Smooth muscle cell of the umbilical artery (primary cell): ENCODE results near the gene EIF3C. TPM values are rescaled to one million over a fixed set of nuclear protein-coding genes. Genes with fewer than 3 reads are reported as not detected.

Experiments
- total RNA-seq: library from RNA; depleted of rRNA; stranded (reverse); fragments of >200 nt; gene quantifications from 2 replicates; pipeline ENCODE4 v1.2.3, GENCODE V29; 2014

The EIF3C gene, protein sequence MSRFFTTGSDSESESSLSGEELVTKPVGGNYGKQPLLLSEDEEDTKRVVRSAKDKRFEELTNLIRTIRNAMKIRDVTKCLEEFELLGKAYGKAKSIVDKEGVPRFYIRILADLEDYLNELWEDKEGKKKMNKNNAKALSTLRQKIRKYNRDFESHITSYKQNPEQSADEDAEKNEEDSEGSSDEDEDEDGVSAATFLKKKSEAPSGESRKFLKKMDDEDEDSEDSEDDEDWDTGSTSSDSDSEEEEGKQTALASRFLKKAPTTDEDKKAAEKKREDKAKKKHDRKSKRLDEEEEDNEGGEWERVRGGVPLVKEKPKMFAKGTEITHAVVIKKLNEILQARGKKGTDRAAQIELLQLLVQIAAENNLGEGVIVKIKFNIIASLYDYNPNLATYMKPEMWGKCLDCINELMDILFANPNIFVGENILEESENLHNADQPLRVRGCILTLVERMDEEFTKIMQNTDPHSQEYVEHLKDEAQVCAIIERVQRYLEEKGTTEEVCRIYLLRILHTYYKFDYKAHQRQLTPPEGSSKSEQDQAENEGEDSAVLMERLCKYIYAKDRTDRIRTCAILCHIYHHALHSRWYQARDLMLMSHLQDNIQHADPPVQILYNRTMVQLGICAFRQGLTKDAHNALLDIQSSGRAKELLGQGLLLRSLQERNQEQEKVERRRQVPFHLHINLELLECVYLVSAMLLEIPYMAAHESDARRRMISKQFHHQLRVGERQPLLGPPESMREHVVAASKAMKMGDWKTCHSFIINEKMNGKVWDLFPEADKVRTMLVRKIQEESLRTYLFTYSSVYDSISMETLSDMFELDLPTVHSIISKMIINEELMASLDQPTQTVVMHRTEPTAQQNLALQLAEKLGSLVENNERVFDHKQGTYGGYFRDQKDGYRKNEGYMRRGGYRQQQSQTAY
- 50.2 and 144 TPM in 2 replicates for total RNA-seq

DNA sequence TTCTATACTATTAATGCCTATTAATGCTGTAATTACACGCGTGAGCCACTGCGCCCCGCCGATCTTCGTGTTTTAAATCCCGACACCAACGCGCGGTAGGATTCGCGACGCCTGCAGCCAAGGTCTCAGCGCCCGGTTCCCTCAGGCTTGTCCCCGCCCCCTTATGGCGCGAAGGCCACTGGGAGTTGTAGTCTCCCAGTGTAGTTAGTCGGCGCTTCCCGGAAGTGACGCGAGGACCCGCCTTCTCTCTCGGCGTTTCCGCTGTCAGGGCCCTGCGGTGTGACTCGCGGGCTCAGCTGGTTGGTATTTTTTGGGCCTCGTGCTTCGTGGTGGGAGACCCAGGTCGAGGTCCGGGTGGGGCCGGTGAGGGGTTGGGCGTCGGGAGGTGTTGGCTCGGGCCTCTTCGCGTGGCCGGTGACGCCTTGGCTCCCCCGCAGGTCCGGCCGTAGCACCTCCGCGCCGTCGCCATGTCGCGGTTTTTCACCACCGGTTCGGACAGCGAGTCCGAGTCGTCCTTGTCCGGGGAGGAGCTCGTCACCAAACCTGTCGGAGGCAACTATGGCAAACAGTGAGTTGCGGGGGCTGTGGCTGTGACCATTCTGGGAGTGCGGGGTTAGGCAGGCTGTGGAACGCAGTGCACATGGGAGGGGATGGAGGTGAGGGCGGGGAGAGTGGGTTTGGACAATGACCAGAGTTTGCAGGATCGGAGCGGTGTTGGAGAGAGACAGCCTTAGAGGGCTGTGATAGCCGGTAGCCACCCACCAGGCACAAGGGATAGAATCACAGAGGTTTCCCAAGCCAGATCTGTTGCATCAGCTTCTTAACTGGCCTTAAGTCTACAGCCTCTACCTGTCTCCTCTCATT is at the start of gene EIF3C:
EIF3C (plus strand) TSS at position 245 of the 864 bp plus-strand sequence; CDS start at position 468, 223 bp downstream.

DNA sequence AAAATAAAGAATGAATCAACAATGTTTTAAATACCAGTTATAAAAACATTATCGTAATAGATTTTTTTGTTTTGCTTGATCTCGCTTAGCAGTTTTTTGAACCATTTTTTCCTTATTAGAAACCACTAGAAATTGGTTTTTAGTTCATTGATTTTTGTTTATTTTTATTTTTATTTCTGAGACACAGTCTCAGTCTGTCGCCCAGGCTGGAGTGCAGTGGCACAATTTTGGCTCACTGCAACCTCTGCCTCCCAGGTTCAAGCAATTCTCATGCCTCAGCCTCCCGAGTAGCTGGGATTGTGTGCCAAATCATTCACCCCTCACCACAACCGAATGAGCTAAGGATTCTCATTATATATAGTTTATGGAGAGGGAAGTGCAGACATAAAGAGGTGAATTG is 40.2 kb downstream of the EIF3C start, which contains the start of gene NPIPB9:
NPIPB9 (plus strand) TSS at position 301 of the 400 bp plus-strand sequence.

Other genes with a start within 250 kb of the EIF3C start
- not detected in 2 replicates for gene NPIPB7, start 239.1 kb upstream of the EIF3C start, total RNA-seq
- gene CLN3, start 219.4 kb upstream of the EIF3C start, total RNA-seq: 8.3 and 9.4 TPM in 2 replicates
- not detected in 2 replicates for gene APOBR, start 216.8 kb upstream of the EIF3C start, total RNA-seq
- gene IL27, start 204.6 kb upstream of the EIF3C start, total RNA-seq: not detected in 2 replicates
- 4.5 and 5.4 TPM in 2 replicates for gene NUPR1, start 172.5 kb upstream of the EIF3C start, total RNA-seq
- 4.9 and 5.6 TPM in 2 replicates for gene SGF29, start 157.5 kb upstream of the EIF3C start, total RNA-seq
- not detected in 2 replicates for gene SULT1A2, start 114.4 kb upstream of the EIF3C start, total RNA-seq
- gene SULT1A1, start 101.4 kb upstream of the EIF3C start, total RNA-seq: 0.42 and 1.2 TPM in 2 replicates
- gene NPIPB8, start 73.4 kb upstream of the EIF3C start, total RNA-seq: 0.14 TPM in 1 of 2 replicates, not detected in the other
- gene NPIPB9, start 40.3 kb downstream of the EIF3C start, total RNA-seq: 3.6 and 4.6 TPM in 2 replicates
- 50.5 and 84.6 TPM in 2 replicates for gene ATXN2L, start 111.5 kb downstream of the EIF3C start, total RNA-seq
- gene TUFM, start 134.9 kb downstream of the EIF3C start, total RNA-seq: 91.8 and 99.2 TPM in 2 replicates
- 7.7 and 15.3 TPM in 2 replicates for gene SH2B1, start 152.4 kb downstream of the EIF3C start, total RNA-seq
- under 0.01 and 1.0 TPM in 2 replicates for gene ATP2A1, start 167.0 kb downstream of the EIF3C start, total RNA-seq
- 32.1 and 41.3 TPM in 2 replicates for gene RABEP2, start 213.8 kb downstream of the EIF3C start, total RNA-seq
- gene CD19, start 220.5 kb downstream of the EIF3C start, total RNA-seq: not detected in 2 replicates
- gene NFATC2IP, start 239.5 kb downstream of the EIF3C start, total RNA-seq: 8.3 and 20.3 TPM in 2 replicates